Cerebellar nuclear complex (tissue), 1 donor: ENCODE results near the gene GLTP.
"Not testable (repeated sequence)": the region's sequence is repeated elsewhere in the genome, so short reads cannot be mapped to it uniquely, and the experiment has no call there.

Experiments used
- DNase-seq, 2 experiments: peaks; one replicate each; lab custom pipeline; 2025; lab: John Stamatoyannopoulos, UW

GLTP gene

DNA sequence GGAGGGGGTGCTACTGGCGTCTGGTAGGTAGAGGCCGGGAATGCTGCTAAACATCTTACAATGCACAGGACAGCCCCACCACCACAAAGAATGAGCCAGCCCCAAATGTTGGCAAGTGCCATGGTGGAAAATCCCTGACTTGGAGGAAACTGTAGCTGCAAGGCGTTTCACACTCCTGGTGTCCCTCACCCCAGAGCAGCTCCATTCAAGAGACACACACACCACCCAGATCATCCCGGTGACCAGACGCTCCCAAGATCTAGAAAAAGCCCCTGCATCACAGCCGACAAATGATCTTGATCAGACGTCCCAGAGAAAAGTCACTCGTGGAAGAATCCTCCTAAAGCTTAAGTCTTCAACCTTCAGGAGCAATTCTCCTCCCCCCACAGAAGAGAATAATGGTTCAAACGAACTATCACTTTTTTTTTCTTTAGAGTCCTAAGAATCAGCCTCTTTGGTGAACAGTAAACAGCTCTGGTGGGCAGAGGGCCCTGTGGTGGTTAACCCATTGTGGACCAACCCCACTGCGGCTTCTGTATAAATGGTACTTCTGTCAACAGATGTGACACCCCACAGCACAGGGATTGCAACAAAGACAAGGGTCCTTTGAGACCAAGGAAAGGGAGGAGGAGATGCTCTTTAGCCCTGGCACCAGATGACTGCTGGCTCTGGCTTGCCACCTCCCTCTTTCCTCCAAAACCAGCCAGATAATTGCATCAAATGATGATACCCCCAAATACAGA is 2.7 kb downstream of the GLTP start:
- no peak for DNase-seq

DNA sequence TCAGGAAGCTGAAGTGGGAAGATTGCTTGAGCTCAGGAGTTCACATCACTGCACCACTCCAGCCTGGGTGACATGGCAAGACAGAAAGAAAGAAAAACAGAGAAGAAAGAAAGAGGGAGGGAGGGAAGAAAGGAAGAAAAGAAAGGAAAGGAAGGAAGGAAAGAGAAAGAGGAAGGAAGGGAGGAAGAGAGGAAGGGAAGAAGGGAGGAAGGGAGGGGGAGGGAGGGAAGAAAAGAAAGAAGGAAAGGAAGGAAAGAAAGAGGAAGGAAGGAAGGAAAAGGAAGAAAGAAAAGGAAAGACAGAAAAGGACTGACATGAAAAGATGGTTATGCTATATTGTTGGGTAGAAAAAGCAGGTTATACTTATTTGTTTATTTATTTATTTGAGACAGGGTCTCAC is 3.9 kb downstream of the GLTP start:
- DNase-seq, result no peak

DNA sequence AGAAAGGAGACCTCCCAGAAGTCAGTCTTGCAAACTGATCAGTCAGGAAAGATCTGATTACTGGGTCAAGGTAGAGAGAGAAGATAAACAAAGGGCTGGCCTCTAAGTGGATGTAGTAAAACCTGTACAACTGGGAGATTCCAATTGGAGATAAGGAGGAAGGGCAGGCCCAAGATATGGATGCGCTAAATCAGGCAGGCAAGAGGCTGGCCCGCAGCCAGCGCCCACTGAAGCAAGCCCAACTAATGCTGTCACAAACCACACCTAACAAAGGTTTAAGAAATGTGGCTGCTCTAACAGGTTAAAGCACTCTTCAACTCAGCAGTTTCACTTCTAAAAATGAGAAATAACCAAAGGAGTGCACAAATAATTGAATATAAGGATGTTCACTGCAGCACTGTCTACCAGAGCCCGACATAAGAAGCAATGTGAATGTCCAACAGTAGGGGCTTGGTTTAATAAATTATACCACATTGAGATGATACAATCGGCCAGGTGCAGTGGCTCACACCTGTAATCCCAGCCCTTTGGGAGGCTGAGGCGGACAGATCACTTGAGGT is 4.7 kb downstream of the GLTP start:
- no peak for DNase-seq

DNA sequence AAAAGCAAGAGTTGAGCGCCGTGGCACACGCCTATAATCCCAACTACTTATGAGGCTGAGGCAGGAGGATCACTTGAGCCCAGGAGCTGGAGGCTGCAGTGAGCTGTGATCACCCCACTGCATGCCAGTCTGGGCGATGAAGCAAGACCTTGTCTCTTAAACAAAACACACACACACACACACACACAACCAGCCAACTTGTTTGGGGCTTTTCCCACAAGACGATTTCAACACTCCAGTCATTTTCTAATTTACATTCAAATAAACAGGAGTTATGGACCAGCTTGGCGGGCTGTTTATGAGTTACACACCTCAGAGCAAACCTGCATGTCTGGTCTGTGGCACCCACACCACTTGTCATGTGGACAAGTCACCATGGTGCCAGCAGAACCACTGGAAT is 6.7 kb downstream of the GLTP start:
- DNase-seq, result no peak

DNA sequence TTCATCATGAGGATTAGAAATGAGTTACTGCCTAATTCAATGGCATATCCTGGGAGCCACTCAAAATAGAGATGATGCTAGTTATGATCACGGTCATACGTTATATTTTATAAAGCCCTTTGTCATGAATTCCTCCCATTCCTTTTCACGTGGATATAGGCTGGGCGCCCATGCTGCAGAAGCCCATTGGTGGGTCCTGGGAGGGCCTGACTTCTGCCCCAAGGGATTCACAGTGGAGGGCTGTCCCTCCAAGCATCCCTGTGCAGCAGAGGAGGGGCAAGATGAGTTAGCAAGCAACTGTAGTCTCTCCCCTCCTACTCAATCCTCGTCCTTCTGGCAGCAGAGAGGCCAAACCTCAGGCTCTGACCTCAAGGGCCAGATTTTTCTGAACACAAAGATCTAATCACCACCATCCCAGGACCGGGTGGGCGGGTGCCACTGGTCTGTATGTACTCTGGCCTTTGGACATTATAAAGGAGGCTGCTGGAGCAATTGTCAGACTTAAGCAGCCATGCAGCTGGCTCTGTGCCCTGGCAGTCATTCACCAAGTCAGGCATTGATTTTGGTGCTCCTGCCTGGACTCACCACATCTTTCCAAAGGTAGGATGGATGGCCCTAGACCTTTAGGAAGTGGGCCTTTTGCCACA is 8.6 kb downstream of the GLTP start:
- no peak for DNase-seq

DNA sequence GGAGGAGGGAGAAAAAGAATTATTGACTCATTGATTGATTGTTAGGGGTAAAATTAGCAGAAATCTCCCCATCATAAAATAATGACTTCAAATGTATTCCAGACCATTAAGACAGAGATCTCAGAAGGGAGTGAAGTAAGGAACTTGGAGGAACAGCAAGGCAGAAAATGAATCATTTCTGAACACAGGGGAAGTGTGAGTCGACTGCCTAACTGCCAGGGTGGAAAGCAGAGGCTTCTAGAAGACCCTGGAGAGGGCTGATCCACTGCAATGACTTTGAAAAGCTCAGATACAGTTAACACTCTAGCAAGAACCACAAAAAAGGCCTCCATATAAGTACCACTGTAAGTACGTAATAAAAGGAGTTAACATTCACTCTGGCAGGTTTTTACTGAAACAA is 9.7 kb downstream of the GLTP start:
- no peak for DNase-seq

DNA sequence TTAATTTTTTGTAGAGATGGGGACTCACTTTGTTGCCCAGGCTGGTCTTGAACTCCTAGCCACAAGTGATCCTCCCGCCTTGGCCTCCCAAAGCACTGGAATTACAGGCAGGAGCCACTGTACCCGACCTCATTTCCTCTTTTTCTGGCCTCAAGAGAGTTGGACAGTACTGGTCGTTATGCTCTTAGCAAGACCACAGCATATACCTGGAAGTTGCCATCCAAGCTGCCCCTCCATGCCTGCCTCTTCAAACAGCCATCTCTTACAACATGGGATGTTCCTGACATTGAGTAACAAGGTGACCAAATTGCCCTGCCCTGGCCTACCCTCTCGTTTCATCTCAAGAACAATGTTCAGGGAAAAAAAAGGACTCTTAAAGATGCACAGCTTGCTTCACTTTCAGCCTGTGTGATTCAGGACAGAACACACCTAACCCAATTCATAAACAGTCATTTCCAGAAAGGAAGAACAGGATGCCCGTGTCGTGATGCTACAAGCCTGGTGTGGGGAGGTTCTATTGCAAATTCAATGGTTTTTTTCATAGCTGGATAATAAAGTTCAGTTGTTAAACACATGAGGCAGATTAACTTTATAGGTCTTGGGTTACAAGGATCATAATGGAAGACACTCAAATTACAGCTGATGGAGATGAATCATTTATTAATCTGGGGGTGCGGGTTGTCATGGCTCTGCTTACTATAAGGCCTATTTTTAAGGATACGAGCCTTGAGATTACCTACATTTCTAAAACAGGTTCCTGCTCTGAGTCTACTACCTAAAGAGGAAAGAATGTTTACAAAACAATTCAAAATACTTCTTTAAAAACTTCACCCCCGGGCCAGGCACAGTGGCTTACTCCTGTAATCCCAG is 11.9 kb downstream of the GLTP start:
- DNase-seq, result no peak

DNA sequence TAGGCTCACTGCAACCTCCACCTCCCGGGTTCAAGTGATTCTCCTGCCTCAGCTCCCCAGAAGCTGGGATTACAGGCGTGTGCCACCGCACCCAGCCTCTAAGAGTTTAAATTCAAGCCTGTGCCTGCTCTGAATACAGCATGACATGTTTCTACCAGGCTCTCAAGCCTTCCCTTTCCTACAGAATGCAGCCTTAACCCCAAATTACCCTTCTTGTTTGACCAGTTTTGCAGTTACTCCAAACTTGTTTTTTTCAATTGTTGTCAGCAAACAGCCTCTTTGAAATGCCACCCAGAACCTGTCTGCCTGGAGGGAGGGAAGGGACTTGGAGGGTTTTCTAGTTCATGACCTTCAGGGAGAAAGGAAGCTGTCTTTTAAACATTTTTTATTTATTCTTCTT is 15.4 kb downstream of the GLTP start:
- DNase-seq, result no peak

DNA sequence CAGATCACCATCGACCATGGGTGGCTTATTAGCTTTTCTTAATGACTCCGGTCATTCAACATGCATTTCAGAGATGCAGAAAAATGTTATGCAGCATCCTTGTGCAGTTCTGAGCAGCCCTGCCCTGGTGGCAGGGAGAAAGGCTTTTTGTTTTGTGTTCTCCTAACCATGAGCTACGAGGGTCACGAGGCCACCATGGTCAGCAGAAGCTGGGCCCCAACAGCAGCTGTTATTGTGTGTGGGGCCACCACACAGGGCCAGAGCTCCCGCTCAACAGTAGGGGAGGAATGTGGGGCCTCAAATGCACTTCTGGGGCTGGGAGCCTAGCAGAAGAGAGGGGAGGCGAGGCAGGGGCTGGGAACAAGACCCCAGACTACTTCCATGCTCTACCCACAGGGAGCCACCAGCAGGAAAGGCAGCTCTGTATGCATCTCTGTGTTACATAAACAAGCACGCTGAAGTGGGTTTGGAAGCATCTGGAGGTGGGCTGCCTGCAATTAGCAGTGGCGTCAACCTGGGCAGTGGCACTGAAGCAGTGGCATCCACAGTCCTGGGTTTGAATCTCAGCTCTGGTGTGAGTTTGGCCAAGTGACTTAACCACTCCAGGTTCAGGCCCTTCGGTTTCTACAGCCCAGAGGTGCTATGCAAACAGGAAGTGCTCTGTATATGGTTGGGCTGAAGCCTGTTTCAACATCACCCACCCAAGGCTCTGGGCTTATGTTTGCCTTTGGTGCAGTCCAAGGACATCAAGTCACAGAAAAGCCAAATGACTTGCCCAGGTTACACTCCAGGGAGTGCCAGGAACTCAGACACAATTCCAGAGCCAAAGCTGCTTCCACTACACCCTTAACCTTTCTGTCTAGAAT is 16.3 kb downstream of the GLTP start:
- no peak for DNase-seq

DNA sequence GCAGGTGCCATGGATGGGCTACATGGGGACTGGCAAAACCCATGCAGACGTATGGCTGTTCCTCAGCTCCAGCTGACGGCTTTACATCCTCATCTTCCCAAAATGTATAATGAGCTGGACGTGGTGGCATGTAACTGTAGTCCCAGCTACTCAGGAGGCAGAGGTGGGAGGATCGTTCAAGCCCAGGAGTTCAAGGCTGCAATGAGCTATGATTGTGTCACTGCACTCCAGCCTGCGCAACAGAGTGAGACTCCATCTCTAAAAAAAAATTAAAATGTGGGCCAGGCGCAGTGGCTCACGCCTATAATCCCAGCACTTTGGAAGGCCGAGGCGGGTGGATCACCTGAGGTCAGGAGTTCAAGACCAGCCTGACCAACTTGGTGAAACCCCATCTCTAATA is 17.9 kb downstream of the GLTP start:
- DNase-seq, result not testable (repeated sequence)

DNA sequence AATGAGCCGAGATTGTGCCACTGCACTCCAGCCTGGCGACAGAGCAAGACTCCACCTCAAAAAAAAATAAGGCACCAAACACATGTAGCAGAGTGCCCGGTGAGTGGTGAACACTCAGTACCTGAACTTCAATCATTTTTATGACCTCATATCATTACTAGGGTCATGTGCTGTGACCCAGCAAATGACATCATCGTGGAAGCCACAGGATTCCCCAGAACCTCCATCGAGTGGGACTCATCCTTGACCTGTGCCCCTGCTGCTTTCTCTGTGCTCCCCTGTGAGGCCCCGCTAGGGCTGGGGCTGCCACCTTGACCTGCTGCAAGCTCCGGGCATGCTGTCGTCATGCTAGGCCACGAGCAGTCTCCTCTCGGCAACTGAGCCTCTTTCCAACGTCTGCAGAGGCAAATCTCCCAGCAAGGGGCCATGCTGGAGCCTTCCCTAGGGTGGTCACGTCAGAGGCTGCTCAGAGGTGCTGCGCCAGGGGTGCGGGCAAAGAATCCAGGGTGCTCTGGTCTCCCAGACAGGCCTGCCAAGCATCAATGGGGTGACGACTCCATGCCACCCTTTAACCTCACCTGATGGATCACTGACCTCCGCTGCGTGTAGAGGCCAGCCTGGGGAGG is 18.5 kb downstream of the GLTP start:
- DNase-seq, result no peak

DNA sequence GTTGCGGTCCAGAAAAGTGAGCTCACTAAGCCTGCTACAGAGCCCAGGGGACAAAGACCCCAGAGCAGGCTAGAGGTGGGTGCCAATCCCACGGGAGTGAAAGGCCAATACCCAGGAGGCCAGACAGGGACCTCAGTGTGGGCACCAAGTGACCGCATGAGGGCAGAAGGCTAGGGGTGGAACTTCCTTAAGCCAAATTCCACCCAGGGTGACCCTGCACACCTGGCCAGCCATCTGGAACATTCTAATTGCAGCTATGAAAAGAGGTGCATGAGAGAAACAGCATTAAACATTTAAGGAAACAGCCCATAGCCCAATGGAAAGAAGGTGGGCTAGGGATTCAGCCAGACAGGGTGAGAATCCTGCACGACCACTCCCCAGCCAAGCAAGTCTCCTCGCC is 19.4 kb downstream of the GLTP start:
- DNase-seq, result no peak

DNA sequence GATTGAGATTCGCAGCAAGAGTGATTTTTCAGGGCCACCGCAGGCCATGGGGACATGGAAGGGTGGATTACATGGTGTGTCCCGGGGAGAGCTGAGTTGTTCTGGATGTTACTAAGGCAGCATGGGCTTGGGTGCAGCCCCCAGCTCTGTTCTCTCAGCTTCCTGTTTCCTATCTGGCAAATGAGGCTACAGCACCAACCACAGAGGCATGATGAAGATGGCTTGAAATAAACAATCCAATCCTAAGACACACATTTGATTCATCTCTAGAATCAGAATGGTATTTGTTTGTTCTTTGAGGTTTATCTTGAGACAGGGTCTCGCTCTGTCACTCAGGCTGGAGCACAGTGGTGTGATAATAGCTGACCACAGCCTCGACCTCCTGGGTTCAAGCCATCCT is 21.6 kb downstream of the GLTP start:
- DNase-seq, result no peak

DNA sequence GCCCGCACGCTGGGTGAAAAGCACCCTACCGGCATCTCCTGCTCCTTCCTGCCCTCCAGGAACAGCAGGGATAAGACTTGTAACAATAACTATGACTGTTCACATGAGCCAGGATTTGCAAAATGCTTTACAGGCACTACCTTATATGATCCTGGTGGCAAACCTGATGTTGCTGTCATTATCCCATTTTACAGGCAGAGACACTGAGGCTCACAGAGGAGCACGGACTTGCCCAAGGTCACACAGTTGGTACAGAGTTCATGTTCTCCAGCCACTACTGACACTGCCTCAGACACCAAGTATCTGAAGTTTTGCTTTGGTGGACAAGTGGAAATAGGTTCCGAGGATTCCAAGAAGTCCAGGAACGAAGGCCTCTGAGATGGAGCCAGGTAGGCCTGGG is 22.6 kb downstream of the GLTP start:
- no peak for DNase-seq

DNA sequence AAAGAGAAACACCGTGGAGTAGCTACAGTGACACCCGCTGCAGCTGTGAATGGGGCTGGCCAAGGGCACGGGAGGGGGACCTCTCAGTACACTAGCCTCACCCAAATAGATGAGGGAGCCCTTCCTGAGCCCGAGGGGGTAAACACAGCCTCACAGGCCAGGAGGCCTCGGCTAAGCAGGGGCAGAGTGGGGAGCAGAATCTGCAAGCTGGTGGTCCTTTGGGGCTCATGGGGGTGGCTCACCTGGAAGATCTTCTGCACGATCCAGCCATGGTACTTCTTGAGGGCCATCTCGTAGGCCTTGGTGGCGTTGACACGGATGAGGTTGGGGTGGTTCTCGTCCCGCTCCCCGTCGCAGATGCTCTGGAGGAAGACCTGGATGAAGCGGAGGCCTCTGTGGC is 25.0 kb downstream of the GLTP start:
- DNase-seq, result no peak

DNA sequence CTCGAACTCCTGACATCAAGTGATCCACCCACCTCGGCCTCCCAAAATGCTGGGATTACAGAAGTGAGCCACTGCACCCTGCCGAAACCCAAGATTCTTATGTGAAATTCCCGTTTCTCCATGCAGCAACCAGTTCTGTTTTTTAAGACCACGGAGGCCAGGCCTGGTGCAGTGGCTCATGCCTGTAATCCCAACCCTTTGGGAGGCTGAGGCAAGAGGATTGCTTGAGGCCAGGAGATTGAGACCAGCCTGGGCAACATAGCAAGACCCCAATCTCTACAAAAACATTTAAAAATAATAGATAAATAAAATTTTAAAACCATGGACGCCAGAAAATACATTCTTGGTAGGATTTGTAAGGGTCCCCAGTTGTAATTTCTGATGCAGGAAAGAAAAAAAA is 29.8 kb downstream of the GLTP start:
- DNase-seq, result not testable (repeated sequence)

DNA sequence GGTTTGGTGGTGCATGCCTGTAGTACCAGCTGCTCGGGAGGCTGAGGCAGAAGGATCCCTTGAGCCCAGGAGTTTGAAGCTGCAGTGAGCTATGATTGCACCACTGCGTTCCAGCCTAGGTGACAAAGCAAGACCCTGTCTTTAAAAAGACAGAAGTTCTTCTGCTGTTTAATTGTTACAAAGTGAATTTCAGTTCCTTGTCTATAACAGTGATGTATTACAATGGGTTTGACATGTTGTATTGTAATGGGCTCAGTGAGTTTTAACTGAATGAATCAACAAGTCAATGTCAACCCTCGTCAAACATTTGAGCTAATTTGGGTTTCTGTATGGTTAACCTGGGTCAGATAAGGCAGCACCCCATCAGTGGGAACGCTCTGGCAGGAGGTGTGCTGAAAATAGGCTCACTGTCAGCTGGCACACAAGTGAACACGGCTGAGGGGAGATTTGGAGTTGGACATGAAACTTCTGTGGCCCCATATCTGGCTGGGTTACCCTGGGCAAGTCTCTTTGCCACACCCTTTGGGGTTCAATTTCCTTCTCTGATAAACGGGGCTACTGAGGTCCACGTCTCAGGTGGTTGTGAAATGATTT is 33.1 kb downstream of the GLTP start:
- no peak for DNase-seq

DNA sequence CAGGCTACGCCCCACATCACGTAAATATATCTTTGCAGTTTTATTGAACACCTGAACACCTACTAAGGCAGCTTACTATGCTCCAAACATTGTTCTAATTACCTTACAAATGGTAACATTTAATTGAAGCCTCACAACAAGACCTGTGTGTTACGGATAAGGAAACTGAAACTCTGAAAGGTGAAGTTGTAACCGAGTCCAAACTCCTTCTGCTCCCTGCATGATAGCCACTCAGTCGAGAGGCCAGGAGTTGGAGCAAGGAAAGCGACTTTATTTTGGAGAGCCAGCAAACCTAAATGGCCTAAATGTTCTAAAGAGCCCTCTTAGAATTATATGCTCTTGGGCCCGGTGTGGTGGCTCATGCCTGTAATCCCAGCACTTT is 34.5 kb downstream of the GLTP start:
- no peak for DNase-seq

DNA sequence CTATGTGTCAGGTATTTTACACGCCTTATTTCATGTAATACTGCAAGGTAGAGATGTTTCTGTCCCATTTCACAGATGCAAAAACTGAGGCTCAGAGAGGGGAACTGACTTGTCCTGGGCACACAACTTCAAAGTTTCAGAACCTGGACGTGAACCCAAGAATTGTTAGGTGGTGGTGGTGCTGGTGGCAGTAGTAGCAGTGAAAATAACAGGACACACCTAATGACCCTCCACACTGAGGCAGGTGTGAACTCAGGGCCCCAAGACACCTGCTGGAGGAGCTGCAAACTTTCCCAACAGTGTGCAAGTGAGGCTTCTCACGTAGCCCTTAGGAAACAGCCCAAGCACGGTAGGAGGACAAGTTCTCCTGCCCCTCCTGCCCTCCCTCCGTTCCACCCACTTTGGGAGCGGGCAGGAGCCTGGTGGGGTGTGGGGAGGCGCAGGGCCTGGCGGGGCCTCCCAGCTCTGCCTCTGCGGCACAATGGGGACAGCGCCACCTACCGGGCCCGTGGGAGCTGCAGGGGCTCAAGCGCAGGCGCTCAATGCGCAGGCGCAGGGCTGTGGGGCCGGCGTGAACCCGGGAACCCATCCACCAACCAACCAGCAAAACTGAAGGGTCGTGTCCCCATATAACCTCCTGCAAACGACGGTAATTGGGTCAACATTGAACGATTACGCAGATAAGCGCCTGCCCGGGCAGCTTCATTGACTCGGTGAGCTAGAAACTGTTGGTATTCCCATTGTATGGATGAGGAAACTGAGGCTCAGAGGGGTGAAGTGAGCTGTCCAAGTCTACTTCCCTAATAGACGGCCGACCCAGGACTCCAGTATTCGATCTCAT is 35.1 kb downstream of the GLTP start:
- DNase-seq, result peak in 1 of 2 experiments; percentile 25

DNA sequence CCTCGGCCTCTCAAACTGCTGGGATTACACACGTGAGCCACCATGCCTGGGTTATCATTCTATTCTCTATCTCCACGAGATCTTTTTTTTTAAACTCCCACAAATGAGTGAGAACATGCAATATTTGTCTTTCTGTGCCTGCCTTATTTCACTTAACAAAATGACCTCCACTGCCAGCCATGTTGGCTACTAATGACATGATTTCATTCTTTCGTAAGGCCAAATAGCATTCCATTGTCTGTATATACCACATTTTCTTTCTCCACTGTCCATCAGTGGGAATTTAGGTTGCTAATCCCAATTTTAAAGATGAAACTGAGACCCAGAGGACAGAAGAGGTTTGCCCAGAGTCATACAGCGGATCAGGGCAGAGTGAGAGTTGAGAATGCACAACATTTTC is 36.2 kb downstream of the GLTP start:
- DNase-seq, result no peak
